Fibroblast of lung (primary cell): Measurements from ENCODE around the gene CD82. TPM values are rescaled to one million over a fixed set of nuclear protein-coding genes. Genes with fewer than 3 reads are reported as not detected.

ENCODE experiments used
- DNase-seq, 2 donors: peaks; one replicate each; pipeline versions ENCODE4 v3.0.0 to v3.0.0-alpha.2; 2010; ENCODE audit warnings: low read depth in 2 of 2
- H2AFZ ChIP-seq: 2 replicates; pipeline ENCODE4 v1.5.1; 2012; ENCODE audit warnings: low read length, control low read depth, inconsistent platforms
- H3K27ac ChIP-seq: 2 replicates; pipeline ENCODE4 v1.5.1; 2011; ENCODE audit warnings: low read length, control low read depth; ENCODE audit not compliant: insufficient read depth
- H3K27me3 ChIP-seq: 2 replicates; pipeline ENCODE4 v1.5.1; 2011; ENCODE audit warnings: mild to moderate bottlenecking, low read length; ENCODE audit not compliant: control insufficient read depth, insufficient read depth
- H3K36me3 ChIP-seq: 2 replicates; pipeline ENCODE4 v1.5.1; 2011; ENCODE audit warnings: low read length; ENCODE audit not compliant: control insufficient read depth, insufficient read depth
- H3K4me1 ChIP-seq: 2 replicates; pipeline ENCODE4 v1.5.1; 2011; ENCODE audit warnings: low read length; ENCODE audit not compliant: control insufficient read depth, insufficient read depth; ENCODE audit errors: extremely low read depth
- H3K4me2 ChIP-seq: 2 replicates; pipeline ENCODE4 v1.5.1; 2011; ENCODE audit warnings: low read length, control low read depth; ENCODE audit not compliant: insufficient read depth; ENCODE audit errors: extremely low read depth
- H3K4me3 ChIP-seq, 4 experiments: fragments of 200-600 bp in 1 of 4; sonication (generic) in 1 of 4; replicated peaks in 1 of 4; 2 replicates each; pipeline ENCODE4 v1.5.1; 2011 to 2016; ENCODE audit warnings: low read length in 4 of 4, low read depth in 3 of 4, mild to moderate bottlenecking in 3 of 4, control low read depth in 2 of 4, inconsistent platforms in 1 of 4, mixed read lengths in 1 of 4; ENCODE audit not compliant: insufficient read depth in 1 of 4; ENCODE audit errors: control extremely low read depth in 1 of 4
- H3K79me2 ChIP-seq: 2 replicates; pipeline ENCODE4 v1.5.1; 2012; ENCODE audit warnings: mild to moderate bottlenecking, low read length, inconsistent platforms; ENCODE audit not compliant: control insufficient read depth, insufficient read depth
- H3K9ac ChIP-seq: 2 replicates; pipeline ENCODE4 v1.5.1; 2011; ENCODE audit warnings: mild to moderate bottlenecking, low read length, control low read depth; ENCODE audit not compliant: insufficient read depth
- H3K9me3 ChIP-seq: 2 replicates; pipeline ENCODE4 v1.5.1; 2012; ENCODE audit warnings: low read depth, low read length; ENCODE audit not compliant: control insufficient read depth, insufficient read depth
- H4K20me1 ChIP-seq: 2 replicates; pipeline ENCODE4 v1.5.1; 2011; ENCODE audit warnings: low read length; ENCODE audit not compliant: control insufficient read depth, insufficient read depth; ENCODE audit errors: extremely low read depth
- EZH2 ChIP-seq: IDR thresholded peaks from 2 replicates; pipeline ENCODE4 v1.5.1; 2012; ENCODE audit warnings: low read length, control low read depth, mild to moderate bottlenecking; ENCODE audit errors: missing control alignments
- polyA plus RNA-seq, 2 donors: library from polyadenylated mRNA; depleted of rRNA in 1 of 2; stranded (reverse) in 1 of 2; unstranded in 1 of 2; fragments of >200 nt; gene quantifications; 2 replicates each; pipeline ENCODE4 v1.2.1, GENCODE V29; 2011 to 2012; ENCODE audit warnings: missing spikeins in 1 of 2
- total RNA-seq: library from RNA; depleted of rRNA; stranded (reverse); fragments of >200 nt; gene quantifications from 2 replicates; pipeline ENCODE4 v1.2.1, GENCODE V29; 2014
- TF ChIP-seq, protein P1 (sequence below), 2 donors: IDR thresholded peaks in 1 of 2; conservative IDR thresholded peaks in 1 of 2; 1 replicate in 1 of 2; 2 replicates in 1 of 2; pipeline ENCODE4 v1.5.1; 2011 to 2012; ENCODE audit warnings: low read length in 2 of 2, control low read depth in 1 of 2, inconsistent platforms in 1 of 2, low read depth in 1 of 2, mild to moderate bottlenecking in 1 of 2

CD82 gene
- total and polyA plus RNA-seq, 2 donors (not counting 1 experiment from before 2014, with no cell fraction given): 54.2 to 114 TPM

DNA sequence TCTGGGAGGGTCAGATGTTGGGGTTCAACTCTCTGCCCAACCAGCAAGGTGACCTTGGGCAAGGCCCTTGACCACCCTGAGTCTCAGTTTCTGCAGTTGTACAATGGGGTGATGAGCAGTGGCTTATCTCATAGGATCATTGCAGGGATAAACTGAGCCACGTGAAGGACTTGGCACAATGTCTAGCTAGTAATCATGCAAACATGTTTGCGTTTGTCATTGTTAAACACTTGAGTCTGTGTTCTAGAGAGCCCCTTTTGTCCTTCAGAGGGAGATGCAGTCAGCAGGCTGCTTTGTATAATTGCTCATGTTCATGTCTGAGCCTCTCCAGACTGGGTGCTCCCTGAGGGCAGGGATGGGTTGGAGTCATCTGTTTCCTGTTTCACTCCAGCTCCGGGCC is 15.8 kb downstream of the CD82 start:
- no peaks in the 10 kb centered on the region for H3K9me3 ChIP-seq
- H3K9ac ChIP-seq: no peak overlapping the region
- no peak for DNase-seq
- H3K4me3 ChIP-seq: no peak overlapping the region
- peaks cover 2% of the 10 kb centered on the region for H4K20me1 ChIP-seq
- no peak overlapping the region for H3K4me2 ChIP-seq
- no peaks in the 10 kb centered on the region for H3K79me2 ChIP-seq
- H3K27ac ChIP-seq: no peak overlapping the region
- no peaks in the 10 kb centered on the region for H3K4me1 ChIP-seq
- no peaks in the 10 kb centered on the region for H3K36me3 ChIP-seq
- H3K27me3 ChIP-seq: no peaks in the 10 kb centered on the region
- TF ChIP-seq, protein P1, sequence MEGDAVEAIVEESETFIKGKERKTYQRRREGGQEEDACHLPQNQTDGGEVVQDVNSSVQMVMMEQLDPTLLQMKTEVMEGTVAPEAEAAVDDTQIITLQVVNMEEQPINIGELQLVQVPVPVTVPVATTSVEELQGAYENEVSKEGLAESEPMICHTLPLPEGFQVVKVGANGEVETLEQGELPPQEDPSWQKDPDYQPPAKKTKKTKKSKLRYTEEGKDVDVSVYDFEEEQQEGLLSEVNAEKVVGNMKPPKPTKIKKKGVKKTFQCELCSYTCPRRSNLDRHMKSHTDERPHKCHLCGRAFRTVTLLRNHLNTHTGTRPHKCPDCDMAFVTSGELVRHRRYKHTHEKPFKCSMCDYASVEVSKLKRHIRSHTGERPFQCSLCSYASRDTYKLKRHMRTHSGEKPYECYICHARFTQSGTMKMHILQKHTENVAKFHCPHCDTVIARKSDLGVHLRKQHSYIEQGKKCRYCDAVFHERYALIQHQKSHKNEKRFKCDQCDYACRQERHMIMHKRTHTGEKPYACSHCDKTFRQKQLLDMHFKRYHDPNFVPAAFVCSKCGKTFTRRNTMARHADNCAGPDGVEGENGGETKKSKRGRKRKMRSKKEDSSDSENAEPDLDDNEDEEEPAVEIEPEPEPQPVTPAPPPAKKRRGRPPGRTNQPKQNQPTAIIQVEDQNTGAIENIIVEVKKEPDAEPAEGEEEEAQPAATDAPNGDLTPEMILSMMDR (conservative IDR thresholded peaks at IDR 0.05 in 1 of 2, IDR thresholded peaks at IDR 0.05 in 1 of 2; ENCODE audit: low read depth in 1 of 2, low read length in 2 of 2): no peak
- no peak for TF ChIP-seq EZH2
- no peak overlapping the region for H2AFZ ChIP-seq

DNA sequence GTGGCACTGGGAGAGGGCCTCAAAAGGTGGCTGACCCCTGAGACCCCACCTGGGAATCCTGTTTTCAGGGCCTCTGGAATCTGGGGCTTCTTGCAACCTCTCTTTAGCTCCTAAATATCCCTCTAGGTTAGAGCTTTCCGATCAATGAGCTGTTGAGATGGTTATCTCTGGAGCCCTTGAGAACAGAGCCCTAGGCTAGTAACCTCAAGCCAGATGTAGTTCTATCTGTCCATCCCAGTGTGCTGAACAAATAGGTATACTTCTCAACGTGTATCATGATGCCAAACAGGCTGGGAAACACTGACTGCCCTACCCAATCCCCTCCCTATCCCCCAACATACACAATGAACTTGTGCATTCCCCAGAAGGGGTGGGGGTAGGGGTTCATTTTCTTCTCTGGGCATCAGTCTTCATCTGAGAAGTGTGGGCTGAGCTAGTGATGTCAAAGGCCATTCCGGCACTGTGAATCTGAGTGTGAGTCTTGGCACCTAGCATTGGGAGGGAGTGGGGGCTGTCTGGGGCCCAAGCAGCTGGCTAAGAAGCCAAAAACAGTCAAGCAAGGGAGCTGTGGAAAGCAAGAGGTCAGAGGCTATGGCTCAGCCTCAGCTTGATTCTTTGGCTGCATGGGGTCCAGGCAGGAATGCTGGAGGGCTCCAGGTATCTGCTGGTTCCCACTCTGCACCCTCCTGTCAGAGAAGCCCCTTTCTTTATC is 17.3 kb downstream of the CD82 start:
- Histone ChIP-seq H2AFZ (no peak overlapping the region), H3K79me2 (no peaks in the 10 kb centered on the region), H3K4me1 (no peaks in the 10 kb centered on the region), H3K27ac (no peak overlapping the region), H3K9me3 (no peaks in the 10 kb centered on the region), H3K9ac (no peak overlapping the region), H4K20me1 (peaks cover 2% of the 10 kb centered on the region), H3K36me3 (no peaks in the 10 kb centered on the region), H3K4me3 (no peak overlapping the region), H3K4me2 (no peak overlapping the region), H3K27me3 (no peaks in the 10 kb centered on the region)
- no peak for TF ChIP-seq EZH2
- TF ChIP-seq, protein P1 (conservative IDR thresholded peaks at IDR 0.05 in 1 of 2, IDR thresholded peaks at IDR 0.05 in 1 of 2; ENCODE audit: low read depth in 1 of 2, low read length in 2 of 2): no peak
- no peak for DNase-seq

DNA sequence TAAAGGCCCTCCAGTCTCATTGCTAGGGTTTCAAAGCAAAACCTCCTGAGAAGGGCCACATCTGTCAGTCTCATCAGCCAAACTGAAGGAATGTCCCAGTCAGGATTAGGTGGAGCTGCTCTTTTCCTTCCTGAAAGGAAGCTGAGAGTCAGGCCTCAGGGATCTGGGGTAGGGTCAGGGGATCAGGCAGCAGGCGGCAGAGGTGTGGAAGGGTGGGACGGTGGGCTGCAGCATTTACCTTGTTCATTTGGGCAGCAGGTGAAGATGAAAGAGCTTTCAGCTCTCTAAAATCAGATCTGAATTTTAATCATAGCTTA is 17.8 kb downstream of the CD82 start:
- no peak for TF ChIP-seq EZH2
- TF ChIP-seq, protein P1 (conservative IDR thresholded peaks at IDR 0.05 in 1 of 2, IDR thresholded peaks at IDR 0.05 in 1 of 2; ENCODE audit: low read depth in 1 of 2, low read length in 2 of 2): no peak
- no peak for DNase-seq
- H3K4me3 ChIP-seq: no peak overlapping the region
- H3K4me2 ChIP-seq: no peak overlapping the region
- no peaks in the 10 kb centered on the region for H3K4me1 ChIP-seq
- H2AFZ ChIP-seq: no peak overlapping the region
- no peak overlapping the region for H3K27ac ChIP-seq
- H3K9me3 ChIP-seq: no peaks in the 10 kb centered on the region
- H3K9ac ChIP-seq: no peak overlapping the region
- H3K79me2 ChIP-seq: no peaks in the 10 kb centered on the region
- peaks cover 2% of the 10 kb centered on the region for H4K20me1 ChIP-seq
- H3K36me3 ChIP-seq: no peaks in the 10 kb centered on the region
- no peaks in the 10 kb centered on the region for H3K27me3 ChIP-seq
